Osteoblast (primary cell): ENCODE measurements around the gene ARHGEF26. TPM values are rescaled to one million over a fixed set of nuclear protein-coding genes. Genes with fewer than 3 reads are reported as not detected.

Experiments used
- DNase-seq: peaks from one replicate; pipeline ENCODE4 v3.0.0; 2011; ENCODE audit warnings: low spot score, mixed read lengths; ENCODE audit not compliant: insufficient read length; ENCODE audit errors: missing footprints
- H2AFZ ChIP-seq: 2 replicates; pipeline ENCODE4 v1.6.0; 2011; ENCODE audit warnings: mild to moderate bottlenecking, low read length
- H3K27ac ChIP-seq: 2 replicates; pipeline ENCODE4 v1.5.1; 2011; ENCODE audit warnings: mild to moderate bottlenecking, low read depth, low read length, moderate library complexity
- H3K27me3 ChIP-seq: 2 replicates; pipeline ENCODE4 v1.6.0; 2012; ENCODE audit warnings: mild to moderate bottlenecking, control low read depth, inconsistent platforms, low read length, moderate library complexity; ENCODE audit not compliant: insufficient read depth
- H3K36me3 ChIP-seq: 2 replicates; pipeline ENCODE4 v1.5.1; 2011; ENCODE audit warnings: mild to moderate bottlenecking, low read length, control low read depth, moderate library complexity; ENCODE audit not compliant: insufficient read depth
- H3K4me1 ChIP-seq: 2 replicates; pipeline ENCODE4 v1.5.1; 2011; ENCODE audit warnings: mild to moderate bottlenecking, low read length, control low read depth, moderate library complexity; ENCODE audit not compliant: insufficient read depth
- H3K4me2 ChIP-seq: 2 replicates; pipeline ENCODE4 v1.6.0; 2011; ENCODE audit warnings: mild to moderate bottlenecking, low read length; ENCODE audit not compliant: insufficient read depth
- H3K4me3 ChIP-seq: fragments of 200-600 bp; sonication (generic); 3 replicates; pipeline ENCODE4 v1.5.1; 2012; ENCODE audit warnings: mild to moderate bottlenecking, low read length, inconsistent platforms; ENCODE audit not compliant: insufficient read depth
- H3K79me2 ChIP-seq: 2 replicates; pipeline ENCODE4 v1.6.0; 2012; ENCODE audit warnings: mild to moderate bottlenecking, low read length, control low read depth, inconsistent platforms; ENCODE audit not compliant: insufficient read depth
- H3K9me3 ChIP-seq: 2 replicates; pipeline ENCODE4 v1.5.1; 2011; ENCODE audit warnings: low read depth, low read length, control low read depth
- H4K20me1 ChIP-seq: 2 replicates; pipeline ENCODE4 v1.6.0; 2012; ENCODE audit warnings: mild to moderate bottlenecking, low read length, control low read depth; ENCODE audit not compliant: insufficient read depth
- CTCF ChIP-seq: IDR thresholded peaks from 2 replicates; pipeline ENCODE4 v1.5.1; 2011; ENCODE audit warnings: mild to moderate bottlenecking, low read depth, low read length, moderate library complexity; ENCODE audit errors: extremely low read depth
- total RNA-seq: library from RNA; depleted of rRNA; stranded (reverse); fragments of >200 nt; gene quantifications from 2 replicates; pipeline ENCODE4 v1.2.3, GENCODE V29; 2012

ARHGEF26 gene
- total RNA-seq, 1 donor: 3.6 TPM

GRCh38 chr3:154220462-154220861 lies 99.3 kb downstream of the ARHGEF26 start:
- TF ChIP-seq CTCF: no peak
- H3K4me1 ChIP-seq: no peaks in the 10 kb centered on the region
- no peaks in the 10 kb centered on the region for H3K27me3 ChIP-seq
- H2AFZ ChIP-seq: no peak overlapping the region
- no peak overlapping the region for H3K4me2 ChIP-seq
- no peak for DNase-seq
- no peaks in the 10 kb centered on the region for H3K79me2 ChIP-seq
- no peak overlapping the region for H3K4me3 ChIP-seq
- no peak overlapping the region for H3K27ac ChIP-seq
- no peaks in the 10 kb centered on the region for H4K20me1 ChIP-seq
- H3K9me3 ChIP-seq: no peaks in the 10 kb centered on the region
- H3K36me3 ChIP-seq: no peaks in the 10 kb centered on the region

- Histone ChIP-seq H3K4me3 (no peak overlapping the region), H3K4me1 (no peaks in the 10 kb centered on the region), H3K4me2 (no peak overlapping the region), H3K27me3 (no peaks in the 10 kb centered on the region), H3K9me3 (no peaks in the 10 kb centered on the region), H3K36me3 (no peaks in the 10 kb centered on the region), H3K79me2 (no peaks in the 10 kb centered on the region), H3K27ac (no peak overlapping the region), H2AFZ (no peak overlapping the region), H4K20me1 (no peaks in the 10 kb centered on the region)
- no peak for DNase-seq
- no peak for TF ChIP-seq CTCF
Observed at GRCh38 chr3:154223519-154223918, 102.3 kb downstream of the ARHGEF26 start.

GRCh38 chr3:154224366-154224765 lies 103.2 kb downstream of the ARHGEF26 start:
- Histone ChIP-seq H3K27ac (no peak overlapping the region), H3K27me3 (no peaks in the 10 kb centered on the region), H3K4me3 (no peak overlapping the region), H3K36me3 (no peaks in the 10 kb centered on the region), H3K4me1 (no peaks in the 10 kb centered on the region), H3K9me3 (no peaks in the 10 kb centered on the region), H4K20me1 (no peaks in the 10 kb centered on the region), H2AFZ (no peak overlapping the region), H3K4me2 (no peak overlapping the region), H3K79me2 (no peaks in the 10 kb centered on the region)
- no peak for DNase-seq
- no peak for TF ChIP-seq CTCF

GRCh38 chr3:154224866-154225265 lies 103.7 kb downstream of the ARHGEF26 start:
- H3K4me1 ChIP-seq: no peaks in the 10 kb centered on the region
- no peaks in the 10 kb centered on the region for H3K9me3 ChIP-seq
- TF ChIP-seq CTCF: no peak
- no peaks in the 10 kb centered on the region for H4K20me1 ChIP-seq
- no peaks in the 10 kb centered on the region for H3K27me3 ChIP-seq
- no peak overlapping the region for H3K4me2 ChIP-seq
- no peak overlapping the region for H3K27ac ChIP-seq
- H2AFZ ChIP-seq: no peak overlapping the region
- no peaks in the 10 kb centered on the region for H3K79me2 ChIP-seq
- H3K4me3 ChIP-seq: no peak overlapping the region
- H3K36me3 ChIP-seq: no peaks in the 10 kb centered on the region
- no peak for DNase-seq
